ELR (cell line): Measurements from ENCODE around the gene SENP1.

Experiments used
- DNase-seq: peaks from one replicate; pipeline ENCODE4 v3.0.0-alpha.2; 2015; ENCODE audit warnings: low read depth

SENP1 gene

DNA sequence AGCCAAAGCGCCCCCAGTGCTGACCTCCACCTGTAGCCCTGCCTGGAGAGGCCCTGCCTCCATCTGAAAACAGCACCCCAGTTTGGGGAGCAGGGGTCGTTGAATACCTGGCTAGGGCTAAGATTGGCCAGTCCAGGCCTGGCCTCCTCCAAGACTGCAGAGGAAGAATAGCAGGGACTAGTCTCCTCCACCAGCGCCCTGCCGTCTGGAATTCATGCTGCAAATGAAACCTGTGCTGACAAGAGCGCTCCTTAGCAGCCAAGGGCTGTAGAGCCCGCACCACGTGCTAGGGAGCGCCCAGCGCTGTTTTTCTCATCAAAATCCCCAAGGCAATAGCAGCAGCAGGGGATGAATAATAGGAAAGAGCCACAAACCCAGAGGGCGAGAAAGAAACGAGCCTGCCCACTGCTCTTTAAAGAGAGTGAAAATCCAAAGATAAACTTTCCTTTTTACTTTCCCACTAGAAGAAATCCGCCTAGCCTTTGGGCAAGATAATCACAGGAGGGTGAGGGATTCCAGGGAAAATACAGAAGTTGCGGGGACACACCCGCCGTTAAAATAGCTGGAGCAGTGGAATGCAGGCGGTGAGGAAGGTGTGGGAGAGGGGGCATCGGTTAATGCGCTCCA lies 104.9 kb downstream of the SENP1 start:
- DNase-seq: peak; percentile 75

DNA sequence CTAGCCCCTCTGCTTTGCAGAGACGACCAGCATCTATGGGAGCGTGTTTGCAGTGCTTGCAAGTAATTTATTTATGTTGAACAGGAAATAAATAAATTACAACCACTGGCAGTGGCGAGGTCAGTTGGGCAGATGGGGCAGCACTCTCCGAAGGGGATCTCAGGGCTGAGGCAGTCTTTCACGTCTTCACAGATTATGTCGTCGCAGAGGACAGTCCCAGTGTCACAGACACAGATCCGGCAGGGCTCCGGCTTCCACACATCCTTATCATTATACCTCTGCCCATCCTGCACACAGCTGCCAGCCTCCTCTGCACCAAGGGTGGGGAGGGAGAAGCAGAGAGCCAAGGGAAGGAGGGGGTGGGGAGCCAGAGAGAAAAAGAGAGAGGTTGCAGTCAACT lies 106.1 kb downstream of the SENP1 start:
- DNase-seq: no peak

DNA sequence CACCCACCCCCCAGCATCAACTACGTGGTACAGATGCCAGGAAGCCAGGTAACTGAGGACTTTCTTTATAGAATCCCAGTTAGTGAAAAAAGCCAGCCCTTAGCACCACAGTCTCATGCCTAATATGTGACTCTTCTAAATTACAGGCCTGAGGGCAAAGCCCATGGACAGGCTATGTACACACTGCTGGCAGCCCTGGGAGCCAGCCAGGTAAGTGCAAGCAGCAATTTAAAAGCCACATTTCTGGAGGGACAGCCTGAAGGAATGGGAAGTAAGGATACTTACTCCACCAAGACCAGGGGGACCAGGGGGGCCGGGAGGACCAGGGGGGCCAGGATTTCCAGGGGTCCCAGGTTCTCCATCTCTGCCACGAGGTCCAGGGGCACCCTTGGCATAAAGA lies 108.6 kb downstream of the SENP1 start:
- no peak for DNase-seq

DNA sequence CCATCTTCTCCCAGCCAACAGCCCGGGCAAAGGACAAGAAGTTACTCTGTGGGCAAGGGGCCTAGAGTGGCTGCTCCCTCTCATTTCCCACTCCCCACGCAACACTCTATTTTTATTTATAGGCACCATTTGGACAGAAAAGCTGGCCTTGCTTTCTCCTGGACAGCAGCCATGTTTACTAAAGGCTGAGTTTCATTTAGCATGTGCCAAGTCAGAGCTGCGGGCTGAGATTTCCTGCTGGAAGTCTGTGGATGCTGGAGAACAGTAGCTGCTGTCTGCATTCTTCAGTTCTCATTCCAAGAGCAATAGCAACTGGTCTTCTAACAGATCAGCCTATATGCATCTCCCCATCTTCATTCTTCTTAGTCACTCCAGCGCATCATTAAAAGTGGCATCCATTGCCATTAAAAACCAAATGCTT lies 109.9 kb downstream of the SENP1 start:
- DNase-seq: peak; percentile 12

DNA sequence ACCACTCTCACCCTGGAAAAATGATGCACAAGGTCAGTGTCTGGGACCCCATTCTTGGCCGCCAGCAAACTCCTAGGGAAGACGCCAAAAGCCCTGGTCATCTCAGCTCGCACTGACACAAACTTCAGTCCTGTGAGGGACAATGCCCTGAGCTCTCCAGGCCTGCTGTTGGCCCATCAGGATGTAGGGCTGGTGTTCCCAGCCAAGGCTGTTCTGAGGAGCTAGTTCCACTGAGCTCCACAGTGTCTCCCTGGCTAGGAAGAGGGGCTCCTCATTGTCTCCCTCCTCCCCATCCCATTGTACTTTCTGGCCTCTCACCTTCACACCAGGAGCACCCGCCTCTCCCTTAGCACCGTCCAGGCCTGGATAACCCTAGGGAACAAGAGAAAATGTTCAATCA lies 112.4 kb downstream of the SENP1 start:
- DNase-seq: no peak
